GM12878 (cell line): ENCODE data around the gene NAALADL2. TPM values are rescaled to one million over a fixed set of nuclear protein-coding genes. Genes with fewer than 3 reads are reported as not detected.

Source experiments
- ATAC-seq: fragments of 200-7000 bp; cut with Tn5 transposase; 3 replicates; pipeline ENCODE4 v1.9.1; 2020; ENCODE audit warnings: mild to moderate bottlenecking, moderate library complexity
- BruUV-seq: library from RNA; stranded (reverse); fragments of 400-500 nt; replicated peaks from 2 replicates; lab custom pipeline; 2021; lab: Mats Ljungman, UMichigan
- CTCF ChIA-PET: fragments of 300-600 bp; sonication (Branson Sonifier 250); formaldehyde crosslinking; extraction: SDS; loops from one replicate; lab custom pipeline; 2021; ENCODE audit warnings: inconsistent platforms; lab: Yijun Ruan, JAX
- POLR2A ChIA-PET: fragments of 350-600 bp; formaldehyde crosslinking; extraction: SDS; loops from one replicate; lab custom pipeline; 2021; ENCODE audit warnings: inconsistent platforms; lab: Charles Lee
- RAD21 ChIA-PET: fragments of 300-600 bp; sonication (Branson Sonifier 250); formaldehyde crosslinking; loops from one replicate; lab custom pipeline; 2023; ENCODE audit warnings: antibody characterized with exemption; ENCODE audit not compliant: unreplicated experiment; lab: Charles Lee
- SMC1A ChIA-PET: fragments of 300-600 bp; sonication (Branson Sonifier 250); formaldehyde crosslinking; loops from one replicate; lab custom pipeline; 2023; ENCODE audit not compliant: unreplicated experiment, uncharacterized antibody; lab: Charles Lee
- DNase-seq: peaks from one replicate; pipeline ENCODE4 v3.0.0-alpha.2; 2011; ENCODE audit warnings: low read depth, low spot score
- FAIRE-seq: peaks from 3 replicates; lab custom pipeline; 2011; peaks lifted over from hg19 to GRCh38; lab: Jason Lieb, UNC
- H2AFZ ChIP-seq: 2 replicates; pipeline ENCODE4 v1.6.0; 2011; ENCODE audit warnings: low read depth, low read length, control low read depth; ENCODE audit not compliant: control insufficient read depth
- H3K27ac ChIP-seq: 2 replicates; pipeline ENCODE4 v1.5.1; 2011; ENCODE audit warnings: control low read depth; ENCODE audit not compliant: control insufficient read depth, insufficient read depth
- H3K27me3 ChIP-seq, 2 experiments: replicated peaks in 1 of 2; 2 replicates each; pipeline versions ENCODE4 v1.6.0 to v1.6.1; 2011; ENCODE audit warnings: low read length in 1 of 2; ENCODE audit not compliant: control insufficient read depth in 2 of 2, insufficient read depth in 2 of 2
- H3K36me3 ChIP-seq, 2 experiments: 2 replicates each; pipeline ENCODE4 v1.5.1; 2011; ENCODE audit warnings: low read length in 1 of 2; ENCODE audit not compliant: control insufficient read depth in 2 of 2, insufficient read depth in 2 of 2
- H3K4me1 ChIP-seq: 2 replicates; pipeline ENCODE4 v1.6.1; 2011; ENCODE audit warnings: mild to moderate bottlenecking, low read length, moderate library complexity, mixed read lengths; ENCODE audit not compliant: control insufficient read depth, insufficient read depth
- H3K4me2 ChIP-seq: 2 replicates; pipeline ENCODE4 v1.6.0; 2011; ENCODE audit warnings: control low read depth; ENCODE audit not compliant: control insufficient read depth, insufficient read depth
- H3K4me3 ChIP-seq: fragments of 200-600 bp; sonication (generic); 2 replicates; pipeline ENCODE4 v1.5.1; 2016
- H3K79me2 ChIP-seq: 2 replicates; pipeline ENCODE4 v1.6.0; 2011; ENCODE audit warnings: low read length; ENCODE audit not compliant: control insufficient read depth, insufficient read depth
- H3K9ac ChIP-seq: 2 replicates; pipeline ENCODE4 v1.8.0; 2011; ENCODE audit warnings: low read length, control low read depth, mixed read lengths; ENCODE audit not compliant: control insufficient read depth, insufficient read depth
- H3K9me3 ChIP-seq: replicated peaks from 3 replicates; pipeline ENCODE4 v1.5.1; 2011; ENCODE audit warnings: mild to moderate bottlenecking, low read length; ENCODE audit not compliant: control insufficient read depth, insufficient read depth
- H4K20me1 ChIP-seq: 2 replicates; pipeline ENCODE4 v1.6.0; 2011; ENCODE audit not compliant: control insufficient read depth, insufficient read depth
- MLLT1 ChIP-seq: fragments of 450-650 bp; IDR thresholded peaks from 2 replicates; pipeline ENCODE4 v1.6.1; 2016; ENCODE audit warnings: mild to moderate bottlenecking
- NBN ChIP-seq: fragments of 450-650 bp; IDR thresholded peaks from 2 replicates; pipeline ENCODE4 v1.6.1; 2016
- PBX3 ChIP-seq: IDR thresholded peaks from 2 replicates; pipeline ENCODE4 v1.6.1; 2011; ENCODE audit warnings: mild to moderate bottlenecking, low read depth, low read length, moderate library complexity; ENCODE audit not compliant: insufficient replicate concordance
- WGBS: methylation state at CpG from one replicate; pipeline ENCODE4 v1.1.6; 2016; ENCODE audit warnings: low lambda C conversion rate; ENCODE audit not compliant: insufficient replicate concordance, insufficient coverage; ENCODE audit errors: missing lambda C conversion rate; 5-methylcytosine and 5-hydroxymethylcytosine counted together
- in situ Hi-C: fragments of 300-500 bp; cut with MboI; formaldehyde crosslinking; loops from 9 replicates; pipeline ENCODE4 v1.14.3; 2018; ENCODE audit warnings: mixed read lengths
- intact Hi-C: fragments of 100-400 bp; cut with micrococcal nuclease; formaldehyde crosslinking; loops from one replicate; pipeline ENCODE4 v1.14.2; 2022; ENCODE audit not compliant: unreplicated experiment
- polyA plus RNA-seq, 11 experiments: library from polyadenylated mRNA; depleted of rRNA in 4 of 11; unstranded in 6 of 11; stranded (reverse) in 5 of 11; fragments of >200 nt; fragmentation: Nextera tagmentation in 4 of 11; fragmentation: Illumina TruSeq in 1 of 11; extraction: Ambion mirVana in 4 of 11; extraction: Trizol in 1 of 11; gene quantifications; 1 replicate in 1 of 11; 2 replicates in 10 of 11; pipeline versions ENCODE4 v1.2.1 to v1.2.3, GENCODE V29; 2011 to 2016; ENCODE audit warnings: inconsistent platforms in 2 of 11, missing spikeins in 2 of 11, low read depth in 1 of 11
- total RNA-seq, 4 experiments: library from RNA; depleted of rRNA in 3 of 4; stranded (reverse); fragments of >200 nt in 3 of 4; fragmentation: Illumina TruSeq in 1 of 4; extraction: Trizol in 1 of 4; gene quantifications; 2 replicates each; pipeline versions ENCODE4 v1.2.1 to v1.2.3, GENCODE V29; 2013 to 2021

NAALADL2 gene
- total and polyA plus RNA-seq, 10 of the 15 experiments (the other 5 are each of a cell fraction or from before 2014, with no cell fraction given) = 0.06 to 10.8 (median 0.46) TPM

GRCh38 chr3:175295248-175296130 lies 436.4 kb downstream of the NAALADL2 start:
- ChIA-PET SMC1A (interaction anchor here (0.6 to 4.2 kb wide), 15 partner anchors 8 to 62 kb away, joined by 3 to 39 read pairs (median 5); no protein-coding TSS in a partner anchor), POLR2A (interaction anchor here (2.9 kb wide), 1 partner anchor 20 kb away, joined by 14 read pairs; no protein-coding TSS in a partner anchor), CTCF (interaction anchor here (1.0 to 1.1 kb wide), 2 partner anchors 15 to 33 kb away, joined by 3 to 4 read pairs; no protein-coding TSS in a partner anchor), RAD21 (interaction anchor here (0.9 to 4.5 kb wide), 7 partner anchors 8 to 62 kb away, joined by 3 to 24 read pairs (median 6); no protein-coding TSS in a partner anchor)
- ATAC-seq = peak; percentile 27
- no peak overlapping the region; the same call in 1 of the 2 replicates for H2AFZ ChIP-seq
- no TSS peak for BruUV-seq
- no peaks in the 10 kb centered on the region for H3K9me3 ChIP-seq
- no peak for FAIRE-seq
- no peaks in the 10 kb centered on the region for H3K79me2 ChIP-seq
- no peaks in the 10 kb centered on the region for H3K27me3 ChIP-seq
- H3K4me1 ChIP-seq = no peaks in the 10 kb centered on the region
- H3K36me3 ChIP-seq = no peaks in the 10 kb centered on the region
- 33% methylated on average over 4 of the region's 4 CpGs for WGBS
- no peak overlapping the region for H3K27ac ChIP-seq
- H3K9ac ChIP-seq = no peak overlapping the region
- H4K20me1 ChIP-seq = no peaks in the 10 kb centered on the region
- TF ChIP-seq PBX3 = no peak
- peak; percentile 39; the same call in 1 of the 2 replicates for TF ChIP-seq NBN
- 0 out of 2 replicates have a peak, but pooled peaks have one; percentile 18 for TF ChIP-seq MLLT1
- intact Hi-C loops = no loop called here
- H3K4me2 ChIP-seq = no peak overlapping the region
- in situ Hi-C loops = no loop called here
- no peak for DNase-seq
- no peak overlapping the region for H3K4me3 ChIP-seq
